Prostate gland (tissue), 2 donors: ENCODE results near the gene DNAJB5. TPM values are rescaled to one million over a fixed set of nuclear protein-coding genes. Genes with fewer than 3 reads are reported as not detected.

ENCODE experiments used
- DNase-seq: peaks from one replicate; pipeline ENCODE4 v3.0.0-alpha.2; 2019; ENCODE audit warnings: low spot score
- H3K27ac ChIP-seq, 2 donors: fragments of 200-600 bp; sonication (generic); 2 replicates each; pipeline ENCODE4 v1.5.1; 2017 to 2019
- H3K27me3 ChIP-seq: fragments of 200-600 bp; sonication (generic); replicated peaks from 2 replicates; pipeline ENCODE4 v1.5.1; 2019; ENCODE audit not compliant: insufficient read depth
- H3K36me3 ChIP-seq, 2 donors: fragments of 200-600 bp; sonication (generic); 1 replicate in 1 of 2; 2 replicates in 1 of 2; pipeline versions ENCODE4 v1.5.1 to v1.8.1; 2017 to 2019
- H3K4me1 ChIP-seq: fragments of 200-600 bp; sonication (generic); replicated peaks from 2 replicates; pipeline ENCODE4 v1.5.1; 2019
- H3K4me3 ChIP-seq, 2 donors: fragments of 200-600 bp; sonication (generic); 2 replicates each; pipeline ENCODE4 v1.5.1; 2017 to 2019
- H3K9me3 ChIP-seq: fragments of 200-600 bp; sonication (generic); 2 replicates; pipeline ENCODE4 v1.5.1; 2017
- CTCF ChIP-seq, 4 experiments: fragments of 200-600 bp in 2 of 4; fragments of 450-650 bp in 2 of 4; sonication (generic) in 2 of 4; IDR thresholded peaks; 1 replicate in 3 of 4; 2 replicates in 1 of 4; pipeline ENCODE4 v1.5.1; 2016 to 2019; ENCODE audit warnings: antibody characterized with exemption in 4 of 4, mild to moderate bottlenecking in 2 of 4, moderate library complexity in 2 of 4
- POLR2A ChIP-seq: fragments of 450-650 bp; IDR thresholded peaks from one replicate; pipeline ENCODE4 v1.6.1; 2016; ENCODE audit warnings: antibody characterized with exemption, mild to moderate bottlenecking
- POLR2AphosphoS5 ChIP-seq: sonication (generic); formaldehyde crosslinking; IDR thresholded peaks from one replicate; pipeline ENCODE4 v1.6.1; 2017; ENCODE audit warnings: antibody characterized with exemption
- WGBS: methylation state at CpG from one replicate; pipeline ENCODE4 v1.1.5; 2018; 5-methylcytosine and 5-hydroxymethylcytosine counted together
- intact Hi-C: fragments of 100-400 bp; cut with DNase I; formaldehyde crosslinking; loops from one replicate; pipeline ENCODE4 v1.14.2; 2022
- total RNA-seq, 2 donors: library from RNA; depleted of rRNA; stranded (reverse); fragments of >200 nt; gene quantifications; one replicate each; pipeline ENCODE4 v1.1.0, GENCODE V29; 2016

Gene DNAJB5
- total RNA-seq, 2 donors from 2014 or later = 16.5 to 43.3 TPM

GRCh38 chr9:34992376-34992951 is 2.9 kb downstream of the DNAJB5 start:
- DNase-seq = no peak
- no peak overlapping the region for H3K4me3 ChIP-seq
- no peaks in the 10 kb centered on the region for H3K27me3 ChIP-seq
- H3K9me3 ChIP-seq = no peaks in the 10 kb centered on the region
- 67% methylated on average over 16 of the region's 16 CpGs for WGBS
- no peaks in the 10 kb centered on the region for H3K36me3 ChIP-seq
- TF ChIP-seq POLR2AphosphoS5 (no peak), POLR2A (no peak), CTCF (IDR thresholded peaks at IDR 0.05) (no peak)
- H3K27ac ChIP-seq = peak overlapping the region; percentile 74 to 93
- intact Hi-C loops = loop anchor here (10.0 kb wide), 1 partner anchor 492 kb away; no protein-coding TSS in a partner anchor
- no peaks in the 10 kb centered on the region for H3K4me1 ChIP-seq

GRCh38 chr9:34993502-34994259 is 4.1 kb downstream of the DNAJB5 start:
- Histone ChIP-seq H3K4me1 (no peaks in the 10 kb centered on the region), H3K27ac (peak overlapping the region; percentile 74 to 93), H3K4me3 (no peak overlapping the region), H3K9me3 (no peaks in the 10 kb centered on the region), H3K27me3 (no peaks in the 10 kb centered on the region), H3K36me3 (no peaks in the 10 kb centered on the region)
- 48% methylated on average over 10 of the region's 10 CpGs for WGBS
- intact Hi-C loops = loop anchor here (10.0 kb wide), 1 partner anchor 491 kb away; no protein-coding TSS in a partner anchor
- TF ChIP-seq POLR2AphosphoS5 (peak; percentile 18), POLR2A (no peak)
- no peak for DNase-seq

- no peaks in the 10 kb centered on the region for H3K27me3 ChIP-seq
- WGBS = 32% methylated on average over 4 of the region's 4 CpGs
- TF ChIP-seq POLR2A (no peak), POLR2AphosphoS5 (no peak), CTCF (IDR thresholded peaks at IDR 0.05) (peak in 3 of 4 experiments; percentile 33 to 58 (median 56))
- no peaks in the 10 kb centered on the region for H3K4me1 ChIP-seq
- intact Hi-C loops = loop anchor here (10.0 kb wide), 1 partner anchor 490 kb away; no protein-coding TSS in a partner anchor
- peak; percentile 34 for DNase-seq
- H3K4me3 ChIP-seq = no peak overlapping the region
- no peaks in the 10 kb centered on the region for H3K36me3 ChIP-seq
- no peaks in the 10 kb centered on the region for H3K9me3 ChIP-seq
- H3K27ac ChIP-seq = peak overlapping the region; percentile 74 to 93
These were observed 4.8 kb downstream of the DNAJB5 start for GRCh38 chr9:34994260-34994899.

- Histone ChIP-seq H3K27me3 (no peaks in the 10 kb centered on the region), H3K4me1 (no peaks in the 10 kb centered on the region), H3K27ac (peak overlapping the region; percentile 74 to 93), H3K9me3 (no peaks in the 10 kb centered on the region), H3K36me3 (no peaks in the 10 kb centered on the region), H3K4me3 (no peak overlapping the region)
- no peak for TF ChIP-seq POLR2AphosphoS5
- TF ChIP-seq POLR2A = no peak
- no peak for TF ChIP-seq CTCF (IDR thresholded peaks at IDR 0.05)
- intact Hi-C loops = loop anchor here (10.0 kb wide), 1 partner anchor 490 kb away; no protein-coding TSS in a partner anchor
- 62% methylated on average over 7 of the region's 7 CpGs for WGBS
- no peak for DNase-seq
These were observed 5.5 kb downstream of the DNAJB5 start for GRCh38 chr9:34994900-34995669.
